GDM1 (cell line): ENCODE data around the gene CRLF2.
"Not testable (repeated sequence)": the region's sequence is repeated elsewhere in the genome, so short reads cannot be mapped to it uniquely, and the experiment has no call there.

Experiments
- DNase-seq: peaks from one replicate; lab custom pipeline; 2025; lab: John Stamatoyannopoulos, UW

The CRLF2 gene

GRCh38 chrX:1167466-1167865, 45.0 kb downstream of the CRLF2 start:
- no peak for DNase-seq

- DNase-seq, result no peak
Observed at GRCh38 chrX:1165535-1166196, 46.8 kb downstream of the CRLF2 start.

- DNase-seq, result no peak
Observed at GRCh38 chrX:1164322-1165288, 47.8 kb downstream of the CRLF2 start.

GRCh38 chrX:1163231-1163630, 49.2 kb downstream of the CRLF2 start:
- DNase-seq, result no peak

GRCh38 chrX:1162119-1162916, 50.1 kb downstream of the CRLF2 start:
- DNase-seq, result no peak

- DNase-seq, result no peak
Observed at GRCh38 chrX:1159548-1159947, 52.9 kb downstream of the CRLF2 start.

GRCh38 chrX:1156681-1157455, 55.6 kb downstream of the CRLF2 start:
- not testable (repeated sequence) for DNase-seq

GRCh38 chrX:1153940-1154339, 58.5 kb downstream of the CRLF2 start:
- DNase-seq, result no peak

GRCh38 chrX:1152090-1152489, 60.4 kb downstream of the CRLF2 start:
- DNase-seq, result no peak

- DNase-seq, result no peak
Observed at GRCh38 chrX:1151378-1152077, 60.9 kb downstream of the CRLF2 start.

GRCh38 chrX:1150569-1151347, 61.7 kb downstream of the CRLF2 start:
- DNase-seq, result no peak

GRCh38 chrX:1147611-1148515, 64.6 kb downstream of the CRLF2 start:
- no peak for DNase-seq

GRCh38 chrX:1144293-1144692, 68.2 kb downstream of the CRLF2 start:
- DNase-seq, result no peak
